HAP-1 (cell line): ENCODE measurements around the gene SPECC1.
"Not testable (repeated sequence)": the region's sequence is repeated elsewhere in the genome, so short reads cannot be mapped to it uniquely, and the experiment has no call there.

Source experiments
- DNase-seq, 2 experiments: peaks; one replicate each; pipeline ENCODE4 v3.0.0-alpha.2; 2016 to 2020; ENCODE audit warnings: low spot score in 2 of 2
- H3K27me3 ChIP-seq: fragments of 250-450 bp; sonication (Bioruptor Pico); 2 replicates; pipeline ENCODE4 v1.5.1; 2020; ENCODE audit warnings: low read depth, mild to moderate bottlenecking, moderate library complexity
- H3K36me3 ChIP-seq: fragments of 250-450 bp; sonication (Bioruptor Pico); replicated peaks from 2 replicates; pipeline ENCODE4 v1.5.1; 2020; ENCODE audit warnings: mild to moderate bottlenecking
- H3K4me1 ChIP-seq: fragments of 250-450 bp; sonication (Bioruptor Pico); 2 replicates; pipeline ENCODE4 v1.5.1; 2020; ENCODE audit warnings: mild to moderate bottlenecking
- H3K4me3 ChIP-seq: fragments of 250-450 bp; sonication (Bioruptor Pico); 2 replicates; pipeline ENCODE4 v1.5.1; 2020; ENCODE audit warnings: mild to moderate bottlenecking, moderate library complexity
- H3K9me3 ChIP-seq: fragments of 250-450 bp; sonication (Bioruptor Pico); 2 replicates; pipeline ENCODE4 v1.5.1; 2020; ENCODE audit warnings: mild to moderate bottlenecking, moderate library complexity
- in situ Hi-C: fragments of 300-500 bp; cut with MboI; formaldehyde crosslinking; loops from 3 replicates; pipeline ENCODE4 v1.14.3; 2020; ENCODE audit warnings: low sequenced_read_pairs, inconsistent platforms, mixed read lengths

Gene SPECC1

GRCh38 chr17:20218272-20218671, 209.1 kb downstream of the SPECC1 start:
- no peak overlapping the region for H3K4me3 ChIP-seq
- DNase-seq: peak; percentile 42 to 43
- peaks cover 33% of the 10 kb centered on the region for H3K4me1 ChIP-seq
- H3K36me3 ChIP-seq: no peaks in the 10 kb centered on the region
- in situ Hi-C loops: no loop called here
- H3K27me3 ChIP-seq: no peaks in the 10 kb centered on the region
- no peaks in the 10 kb centered on the region; the same call in 1 of the 2 replicates for H3K9me3 ChIP-seq

GRCh38 chr17:20223808-20224328, 214.7 kb downstream of the SPECC1 start:
- Histone ChIP-seq H3K9me3 (no peaks in the 10 kb centered on the region; the same call in 1 of the 2 replicates), H3K4me1 (peaks cover 27% of the 10 kb centered on the region), H3K4me3 (no peak overlapping the region), H3K36me3 (peaks cover 7% of the 10 kb centered on the region), H3K27me3 (no peaks in the 10 kb centered on the region)
- peak in 1 of 2 experiments; percentile 9 for DNase-seq
- in situ Hi-C loops: loop anchor here (10.0 kb wide), 3 partner anchors 91 to 229 kb away; no protein-coding TSS in a partner anchor

GRCh38 chr17:20224379-20224778, 215.2 kb downstream of the SPECC1 start:
- Histone ChIP-seq H3K27me3 (no peaks in the 10 kb centered on the region), H3K9me3 (no peaks in the 10 kb centered on the region; the same call in 1 of the 2 replicates), H3K4me1 (peaks cover 23% of the 10 kb centered on the region), H3K4me3 (no peak overlapping the region), H3K36me3 (peaks cover 8% of the 10 kb centered on the region)
- in situ Hi-C loops: loop anchor here (10.0 kb wide), 3 partner anchors 90 to 230 kb away; no protein-coding TSS in a partner anchor
- DNase-seq: no peak

GRCh38 chr17:20225162-20226115, 216.3 kb downstream of the SPECC1 start:
- Histone ChIP-seq H3K4me3 (no peak overlapping the region), H3K36me3 (peaks cover 8% of the 10 kb centered on the region), H3K4me1 (peaks cover 22% of the 10 kb centered on the region), H3K27me3 (no peaks in the 10 kb centered on the region), H3K9me3 (no peaks in the 10 kb centered on the region)
- in situ Hi-C loops: loop anchor here (10.0 kb wide), 3 partner anchors 89 to 231 kb away; no protein-coding TSS in a partner anchor
- no peak for DNase-seq

GRCh38 chr17:20226814-20227482, 217.8 kb downstream of the SPECC1 start:
- Histone ChIP-seq H3K36me3 (peaks cover 8% of the 10 kb centered on the region), H3K4me3 (no peak overlapping the region), H3K27me3 (no peaks in the 10 kb centered on the region), H3K4me1 (peaks cover 22% of the 10 kb centered on the region), H3K9me3 (no peaks in the 10 kb centered on the region)
- DNase-seq: peak; percentile 67 to 88
- in situ Hi-C loops: loop anchor here (10.0 kb wide), 3 partner anchors 88 to 232 kb away; no protein-coding TSS in a partner anchor

- not testable (repeated sequence) for DNase-seq
- peaks cover 14% of the 10 kb centered on the region for H3K36me3 ChIP-seq
Observed at GRCh38 chr17:20227720-20228370, 218.7 kb downstream of the SPECC1 start.

GRCh38 chr17:20228410-20228809, 219.3 kb downstream of the SPECC1 start:
- Histone ChIP-seq H3K27me3 (no peaks in the 10 kb centered on the region), H3K4me3 (no peak overlapping the region), H3K9me3 (no peaks in the 10 kb centered on the region), H3K4me1 (peaks cover 15% of the 10 kb centered on the region), H3K36me3 (peaks cover 17% of the 10 kb centered on the region)
- in situ Hi-C loops: loop anchor here (10.0 kb wide), 3 partner anchors 86 to 234 kb away; no protein-coding TSS in a partner anchor
- DNase-seq: no peak

More at GRCh38 chr17:20227720-20228370, 218.7 kb downstream of the SPECC1 start:
- in situ Hi-C loops: loop anchor here (10.0 kb wide), 3 partner anchors 87 to 233 kb away; no protein-coding TSS in a partner anchor
- not testable (repeated sequence) for H3K27me3 ChIP-seq, H3K4me3 ChIP-seq, H3K9me3 ChIP-seq
- peaks cover 16% of the 10 kb centered on the region for H3K4me1 ChIP-seq

- H3K9me3 ChIP-seq: no peaks in the 10 kb centered on the region
- peaks cover 15% of the 10 kb centered on the region for H3K4me1 ChIP-seq
- H3K36me3 ChIP-seq: peaks cover 17% of the 10 kb centered on the region
- no peaks in the 10 kb centered on the region for H3K27me3 ChIP-seq
- in situ Hi-C loops: loop anchor here (10.0 kb wide), 3 partner anchors 86 to 234 kb away; no protein-coding TSS in a partner anchor
- H3K4me3 ChIP-seq: no peak overlapping the region
- DNase-seq: no peak
Observed at GRCh38 chr17:20228860-20229259, 219.7 kb downstream of the SPECC1 start.

GRCh38 chr17:20230924-20231323, 221.8 kb downstream of the SPECC1 start:
- Histone ChIP-seq H3K9me3 (no peaks in the 10 kb centered on the region), H3K4me1 (peaks cover 13% of the 10 kb centered on the region), H3K27me3 (no peaks in the 10 kb centered on the region), H3K36me3 (peaks cover 23% of the 10 kb centered on the region), H3K4me3 (no peak overlapping the region)
- no peak for DNase-seq
- in situ Hi-C loops: no loop called here

GRCh38 chr17:20232611-20233010, 223.5 kb downstream of the SPECC1 start:
- H3K9me3 ChIP-seq: no peaks in the 10 kb centered on the region
- no peak for DNase-seq
- peaks cover 23% of the 10 kb centered on the region for H3K36me3 ChIP-seq
- H3K4me1 ChIP-seq: 0 out of 2 replicates have a peak, but pooled peaks cover 3% of the 10 kb centered on the region
- no peaks in the 10 kb centered on the region for H3K27me3 ChIP-seq
- in situ Hi-C loops: no loop called here
- H3K4me3 ChIP-seq: no peak overlapping the region

GRCh38 chr17:20234276-20234675, 225.1 kb downstream of the SPECC1 start:
- Histone ChIP-seq H3K36me3 (peaks cover 15% of the 10 kb centered on the region), H3K4me3 (no peak overlapping the region), H3K27me3 (no peaks in the 10 kb centered on the region), H3K9me3 (no peaks in the 10 kb centered on the region), H3K4me1 (no peaks in the 10 kb centered on the region)
- in situ Hi-C loops: no loop called here
- no peak for DNase-seq

GRCh38 chr17:20235747-20236146, 226.6 kb downstream of the SPECC1 start:
- Histone ChIP-seq H3K36me3 (peaks cover 15% of the 10 kb centered on the region), H3K27me3 (no peaks in the 10 kb centered on the region), H3K9me3 (no peaks in the 10 kb centered on the region), H3K4me1 (no peaks in the 10 kb centered on the region), H3K4me3 (no peak overlapping the region)
- no peak for DNase-seq
- in situ Hi-C loops: no loop called here
